Measurements from ENCODE around the gene TLCD3A. TPM values are rescaled to one million over a fixed set of nuclear protein-coding genes. Genes with fewer than 3 reads are reported as not detected.
A peak's percentile ranks its signal among the peaks of the same experiment; 100 is the strongest.

TLCD3A gene
- total and polyA plus RNA-seq, 2 donors (not counting 3 experiments of a cell fraction or from before 2014, with no cell fraction given): 36.6 to 54.1 TPM

- Histone ChIP-seq H4K20me1 (replicated peaks; ENCODE audit: control insufficient read depth, extremely low read depth, insufficient read depth, low read length) (no peaks in the 10 kb centered on the region), H3K79me2 (ENCODE audit: control insufficient read depth, insufficient read depth, low read length) (peaks cover 50% of the 10 kb centered on the region), H3K9me1 (replicated peaks; ENCODE audit: control insufficient read depth, extremely low read depth, insufficient read depth, low read length) (no peaks in the 10 kb centered on the region), H3K9ac (replicated peaks; ENCODE audit: extremely low read depth, insufficient read depth, low read length) (peak overlapping the region; percentile 75), H3K4me1 (ENCODE audit: control insufficient read depth, extremely low read depth, insufficient read depth, low read length) (peaks cover 15% of the 10 kb centered on the region), H3K27ac (ENCODE audit: insufficient read depth, low read depth, low read length) (peak overlapping the region; percentile 30), H3K36me3 (ENCODE audit: control insufficient read depth in 2 of 2, extremely low read depth in 1 of 2, insufficient read depth in 2 of 2, low read length in 2 of 2) (peaks cover 9 to 13% of the 10 kb centered on the region in 2 experiments), H3K4me2 (ENCODE audit: insufficient read depth, low read length) (peak overlapping the region; percentile 64), H3K27me3 (ENCODE audit: control insufficient read depth in 2 of 2, insufficient read depth in 2 of 2, low read length in 2 of 2) (no peaks in the 10 kb centered on the region), H3K9me3 (replicated peaks; ENCODE audit: control insufficient read depth, insufficient read depth, low read length) (no peaks in the 10 kb centered on the region), H2AFZ (ENCODE audit: low read depth, low read length) (peak overlapping the region; percentile 70), H3K4me3 (replicated peaks in 1 of 3; ENCODE audit: insufficient read depth in 1 of 3, low read depth in 1 of 3, low read length in 3 of 3) (peak overlapping the region; percentile 34 to 82 (median 78))
- TSS peak; percentile 40 for BruUV-seq (replicated peaks)
- DNase-seq (ENCODE audit: low read depth, low spot score): peak; percentile 39
- POLR2A ChIA-PET: no interaction called here
- intact Hi-C loops (cut with micrococcal nuclease) (loop anchor here (1.0 kb wide), 4 partner anchors 18 to 230 kb away; partner anchors contain the start of genes GLOD4, MRM3 and VPS53), dilution Hi-C loops (cut with MboI; ENCODE audit: extremely low pct_ligation_motif_present, low sequenced_read_pairs) (no loop called here)
- FAIRE-seq: peak; percentile 62
- CTCF ChIA-PET: interaction anchor here (1.2 to 3.2 kb wide), 4 partner anchors 51 to 339 kb away, joined by 3 to 18 read pairs (median 7); partner anchors contain the start of gene TIMM22
- TF ChIP-seq POLR2A (IDR thresholded peaks at IDR 0.05; ENCODE audit: low read depth, low read length): no peak
- TF ChIP-seq JUN (IDR thresholded peaks at IDR 0.05; ENCODE audit: borderline replicate concordance, insufficient read depth, insufficient read length, low read depth): no peak
- TF ChIP-seq MAX (IDR thresholded peaks at IDR 0.05; ENCODE audit: insufficient read depth, insufficient read length): peak; percentile 63
Measured at GRCh38 chr17:751269-752001, 19.0 kb downstream of the TLCD3A start.

GRCh38 chr17:752002-752619 lies 19.7 kb downstream of the TLCD3A start, which contains the start of gene GEMIN4:
GEMIN4 (minus strand) TSS chr17:752264; CDS start chr17:752142, 122 bp downstream.
- FAIRE-seq (peak; percentile 85), DNase-seq (ENCODE audit: low read depth, low spot score) (peak; percentile 92)
- dilution Hi-C loops (cut with MboI; ENCODE audit: extremely low pct_ligation_motif_present, low sequenced_read_pairs): no loop called here
- peak within 1 kb of the TSS; percentile 30 for H3K27ac ChIP-seq (ENCODE audit: insufficient read depth, low read depth, low read length)
- H3K79me2 ChIP-seq (ENCODE audit: control insufficient read depth, insufficient read depth, low read length): peaks cover 43% of the 10 kb centered on the region
- H3K36me3 ChIP-seq (ENCODE audit: control insufficient read depth in 2 of 2, extremely low read depth in 1 of 2, insufficient read depth in 2 of 2, low read length in 2 of 2): peaks cover 4 to 6% of the 10 kb centered on the region in 2 experiments
- BruUV-seq (replicated peaks): no TSS peak
- peak within 1 kb of the TSS; percentile 70 for H2AFZ ChIP-seq (ENCODE audit: low read depth, low read length)
- CTCF ChIA-PET: interaction anchor here (0.8 to 3.2 kb wide), 9 partner anchors 10 to 340 kb away, joined by 3 to 18 read pairs (median 4); partner anchors contain the start of gene TIMM22
- H3K9me3 ChIP-seq (replicated peaks; ENCODE audit: control insufficient read depth, insufficient read depth, low read length): no peaks in the 10 kb centered on the region
- POLR2A ChIA-PET: no interaction called here
- H3K9me1 ChIP-seq (replicated peaks; ENCODE audit: control insufficient read depth, extremely low read depth, insufficient read depth, low read length): no peaks in the 10 kb centered on the region
- peak within 1 kb of the TSS; percentile 75 for H3K9ac ChIP-seq (replicated peaks; ENCODE audit: extremely low read depth, insufficient read depth, low read length)
- intact Hi-C loops (cut with micrococcal nuclease): loop anchor here (1.0 kb wide), 4 partner anchors 19 to 229 kb away; partner anchors contain the start of genes GLOD4, MRM3 and VPS53
- TF ChIP-seq JUN (IDR thresholded peaks at IDR 0.05; ENCODE audit: borderline replicate concordance, insufficient read depth, insufficient read length, low read depth): no peak
- TF ChIP-seq FOS (IDR thresholded peaks at IDR 0.05; ENCODE audit: borderline replicate concordance, insufficient read depth, low read length): no peak
- peak; percentile 93 for TF ChIP-seq POLR2AphosphoS5 (IDR thresholded peaks at IDR 0.05; ENCODE audit: insufficient read depth, low read depth, low read length)
- TF ChIP-seq CTCF (IDR thresholded peaks at IDR 0.05; ENCODE audit: extremely low read depth in 1 of 2, insufficient read depth in 1 of 2, low read depth in 1 of 2, low read length in 2 of 2): peak; percentile 94 to 99
- no peak for TF ChIP-seq MAX (IDR thresholded peaks at IDR 0.05; ENCODE audit: insufficient read depth, insufficient read length)
- TF ChIP-seq GATA2 (IDR thresholded peaks at IDR 0.05; ENCODE audit: insufficient read depth, insufficient read length, low read depth, low read length): no peak
- peak; percentile 64 for TF ChIP-seq POLR2A (IDR thresholded peaks at IDR 0.05; ENCODE audit: low read depth, low read length)
- peak; percentile 75 for TF ChIP-seq MYC (IDR thresholded peaks at IDR 0.05; ENCODE audit: low read depth, low read length)
- TF ChIP-seq EZH2 (IDR thresholded peaks at IDR 0.05; ENCODE audit: borderline replicate concordance, low read depth, low read length, severe bottlenecking): no peak
- peaks cover 18% of the 10 kb centered on the region for H3K4me1 ChIP-seq (ENCODE audit: control insufficient read depth, extremely low read depth, insufficient read depth, low read length)
- no peaks in the 10 kb centered on the region for H3K27me3 ChIP-seq (ENCODE audit: control insufficient read depth in 2 of 2, insufficient read depth in 2 of 2, low read length in 2 of 2)
- H4K20me1 ChIP-seq (replicated peaks; ENCODE audit: control insufficient read depth, extremely low read depth, insufficient read depth, low read length): no peaks in the 10 kb centered on the region
- H3K4me3 ChIP-seq (replicated peaks in 1 of 3; ENCODE audit: insufficient read depth in 1 of 3, low read depth in 1 of 3, low read length in 3 of 3): peak within 1 kb of the TSS; percentile 34 to 82 (median 78)
- peak within 1 kb of the TSS; percentile 64 for H3K4me2 ChIP-seq (ENCODE audit: insufficient read depth, low read length)

All from endothelial cell of umbilical vein (primary cell).